AG09319 (cell line): ENCODE measurements around the gene MPZL3.

ENCODE experiments used
- DNase-seq: peaks from one replicate; pipeline ENCODE4 v3.0.0-alpha.2; 2010; ENCODE audit warnings: low read depth; ENCODE audit errors: extremely low read depth
- CTCF ChIP-seq: IDR thresholded peaks from 2 replicates; pipeline ENCODE4 v1.5.1; 2011; ENCODE audit warnings: low read depth, mild to moderate bottlenecking, inconsistent platforms, low read length, moderate library complexity

Gene MPZL3

GRCh38 chr11:118205606-118206378 lies 46.4 kb downstream of the MPZL3 start:
- no peak for DNase-seq
- no peak for TF ChIP-seq CTCF

GRCh38 chr11:118202599-118203422 lies 49.4 kb downstream of the MPZL3 start:
- no peak for DNase-seq
- TF ChIP-seq CTCF = no peak

GRCh38 chr11:118201966-118202365 lies 50.2 kb downstream of the MPZL3 start:
- no peak for TF ChIP-seq CTCF
- DNase-seq = no peak

- DNase-seq = no peak
- no peak for TF ChIP-seq CTCF
Measured at GRCh38 chr11:118200901-118201680, 51.1 kb downstream of the MPZL3 start.

- DNase-seq = no peak
- no peak for TF ChIP-seq CTCF
Measured at GRCh38 chr11:118200497-118200896, 51.7 kb downstream of the MPZL3 start.

GRCh38 chr11:118199135-118199534 lies 53.0 kb downstream of the MPZL3 start:
- TF ChIP-seq CTCF = no peak
- no peak for DNase-seq
